ENCODE data around the gene REPIN1.

The REPIN1 gene

GRCh38 chr7:150396426-150396825 is 27.8 kb downstream of the REPIN1 start:
- no peaks in the 10 kb centered on the region; the same call in 1 of the 2 replicates for H3K36me3 ChIP-seq (ENCODE audit: insufficient read depth, low read length)
- no peak overlapping the region for H3K27ac ChIP-seq
- no peak overlapping the region for H3K9ac ChIP-seq (ENCODE audit: insufficient read length)
- no peak for DNase-seq (ENCODE audit: low read depth, low spot score)
- no peak overlapping the region for H3K4me3 ChIP-seq
- no peak for TF ChIP-seq EZH2 (IDR thresholded peaks at IDR 0.05)
- no peak for TF ChIP-seq FOXP2 (optimal IDR thresholded peaks at IDR 0.05; ENCODE audit: control extremely low read depth, extremely low read length, insufficient read depth)
- no peaks in the 10 kb centered on the region for H3K9me3 ChIP-seq (ENCODE audit: low read depth, low read length)

GRCh38 chr7:150396851-150397260 is 28.2 kb downstream of the REPIN1 start:
- no peaks in the 10 kb centered on the region; the same call in 1 of the 2 replicates for H3K36me3 ChIP-seq (ENCODE audit: insufficient read depth, low read length)
- no peak overlapping the region for H3K9ac ChIP-seq (ENCODE audit: insufficient read length)
- no peak overlapping the region for H3K27ac ChIP-seq
- no peaks in the 10 kb centered on the region for H3K9me3 ChIP-seq (ENCODE audit: low read depth, low read length)
- H3K4me3 ChIP-seq, result no peak overlapping the region
- no peak for DNase-seq (ENCODE audit: low read depth, low spot score)
- TF ChIP-seq FOXP2 (optimal IDR thresholded peaks at IDR 0.05; ENCODE audit: control extremely low read depth, extremely low read length, insufficient read depth), result no peak
- TF ChIP-seq POLR2AphosphoS5 (IDR thresholded peaks at IDR 0.05; ENCODE audit: borderline replicate concordance, low read depth, low read length), result no peak
- TF ChIP-seq EZH2 (IDR thresholded peaks at IDR 0.05), result no peak

GRCh38 chr7:150397346-150398107 is 28.9 kb downstream of the REPIN1 start:
- no peak for DNase-seq (ENCODE audit: low read depth, low spot score)

GRCh38 chr7:150398108-150398964 is 29.7 kb downstream of the REPIN1 start:
- no peaks in the 10 kb centered on the region for H3K9me3 ChIP-seq (ENCODE audit: low read depth, low read length)
- no peaks in the 10 kb centered on the region; the same call in 1 of the 2 replicates for H3K36me3 ChIP-seq (ENCODE audit: insufficient read depth, low read length)
- no peak for TF ChIP-seq FOXP2 (optimal IDR thresholded peaks at IDR 0.05; ENCODE audit: control extremely low read depth, extremely low read length, insufficient read depth)
- TF ChIP-seq POLR2AphosphoS5 (IDR thresholded peaks at IDR 0.05; ENCODE audit: borderline replicate concordance, low read depth, low read length), result no peak
- no peak for TF ChIP-seq EZH2 (IDR thresholded peaks at IDR 0.05)
- H3K27ac ChIP-seq, result no peak overlapping the region
- H3K4me3 ChIP-seq, result no peak overlapping the region
- H3K9ac ChIP-seq (ENCODE audit: insufficient read length), result no peak overlapping the region
- no peak for DNase-seq (ENCODE audit: low read depth, low spot score)

More at GRCh38 chr7:150397346-150398107, 28.9 kb downstream of the REPIN1 start:
- no peak overlapping the region for H3K9ac ChIP-seq (ENCODE audit: insufficient read length)
- H3K9me3 ChIP-seq (ENCODE audit: low read depth, low read length), result no peaks in the 10 kb centered on the region
- no peak overlapping the region for H3K4me3 ChIP-seq
- TF ChIP-seq FOXP2 (optimal IDR thresholded peaks at IDR 0.05; ENCODE audit: control extremely low read depth, extremely low read length, insufficient read depth) (no peak), EZH2 (IDR thresholded peaks at IDR 0.05) (no peak), POLR2AphosphoS5 (IDR thresholded peaks at IDR 0.05; ENCODE audit: borderline replicate concordance, low read depth, low read length) (no peak)
- H3K27ac ChIP-seq, result no peak overlapping the region
- no peaks in the 10 kb centered on the region; the same call in 1 of the 2 replicates for H3K36me3 ChIP-seq (ENCODE audit: insufficient read depth, low read length)

GRCh38 chr7:150398965-150399320 is 30.3 kb downstream of the REPIN1 start:
- H3K36me3 ChIP-seq (ENCODE audit: insufficient read depth, low read length), result no peaks in the 10 kb centered on the region; the same call in 1 of the 2 replicates
- no peaks in the 10 kb centered on the region for H3K9me3 ChIP-seq (ENCODE audit: low read depth, low read length)
- H3K9ac ChIP-seq (ENCODE audit: insufficient read length), result no peak overlapping the region
- H3K4me3 ChIP-seq, result no peak overlapping the region
- TF ChIP-seq EZH2 (IDR thresholded peaks at IDR 0.05) (no peak), FOXP2 (optimal IDR thresholded peaks at IDR 0.05; ENCODE audit: control extremely low read depth, extremely low read length, insufficient read depth) (no peak), POLR2AphosphoS5 (IDR thresholded peaks at IDR 0.05; ENCODE audit: borderline replicate concordance, low read depth, low read length) (no peak)
- DNase-seq (ENCODE audit: low read depth, low spot score), result no peak
- H3K27ac ChIP-seq, result no peak overlapping the region

GRCh38 chr7:150399421-150400007 is 30.9 kb downstream of the REPIN1 start:
- Histone ChIP-seq H3K9ac (ENCODE audit: insufficient read length) (no peak overlapping the region), H3K27ac (no peak overlapping the region), H3K4me3 (no peak overlapping the region), H3K36me3 (ENCODE audit: insufficient read depth, low read length) (no peaks in the 10 kb centered on the region; the same call in 1 of the 2 replicates), H3K9me3 (ENCODE audit: low read depth, low read length) (no peaks in the 10 kb centered on the region)
- no peak for DNase-seq (ENCODE audit: low read depth, low spot score)
- TF ChIP-seq EZH2 (IDR thresholded peaks at IDR 0.05) (no peak), POLR2AphosphoS5 (IDR thresholded peaks at IDR 0.05; ENCODE audit: borderline replicate concordance, low read depth, low read length) (no peak), FOXP2 (optimal IDR thresholded peaks at IDR 0.05; ENCODE audit: control extremely low read depth, extremely low read length, insufficient read depth) (no peak)

- no peak overlapping the region for H3K27ac ChIP-seq
- no peaks in the 10 kb centered on the region for H3K9me3 ChIP-seq (ENCODE audit: low read depth, low read length)
- TF ChIP-seq POLR2AphosphoS5 (IDR thresholded peaks at IDR 0.05; ENCODE audit: borderline replicate concordance, low read depth, low read length) (no peak), FOXP2 (optimal IDR thresholded peaks at IDR 0.05; ENCODE audit: control extremely low read depth, extremely low read length, insufficient read depth) (no peak), EZH2 (IDR thresholded peaks at IDR 0.05) (no peak)
- no peak overlapping the region for H3K4me3 ChIP-seq
- no peak for DNase-seq (ENCODE audit: low read depth, low spot score)
- no peak overlapping the region for H3K9ac ChIP-seq (ENCODE audit: insufficient read length)
- no peaks in the 10 kb centered on the region; the same call in 1 of the 2 replicates for H3K36me3 ChIP-seq (ENCODE audit: insufficient read depth, low read length)
Observed at GRCh38 chr7:150400008-150400787, 31.6 kb downstream of the REPIN1 start.

All from SK-N-MC (cell line).